Activated CD4-positive, alpha-beta T cell treated with anti-CD3 and anti-CD28 coated beads, Interleukin-2, Interleukin-4, amounts not matched to agents 100 ng/mL and 50 ng/mL, durations not matched to agents 16 hours and 8 hours (primary cell): ENCODE measurements around the gene GAK.
"Not testable (repeated sequence)": the region's sequence is repeated elsewhere in the genome, so short reads cannot be mapped to it uniquely, and the experiment has no call there.

Experiments used
- DNase-seq: peaks from one replicate; pipeline ENCODE4 v3.0.0-alpha.2; 2020; ENCODE audit warnings: low spot score

The GAK gene

DNA sequence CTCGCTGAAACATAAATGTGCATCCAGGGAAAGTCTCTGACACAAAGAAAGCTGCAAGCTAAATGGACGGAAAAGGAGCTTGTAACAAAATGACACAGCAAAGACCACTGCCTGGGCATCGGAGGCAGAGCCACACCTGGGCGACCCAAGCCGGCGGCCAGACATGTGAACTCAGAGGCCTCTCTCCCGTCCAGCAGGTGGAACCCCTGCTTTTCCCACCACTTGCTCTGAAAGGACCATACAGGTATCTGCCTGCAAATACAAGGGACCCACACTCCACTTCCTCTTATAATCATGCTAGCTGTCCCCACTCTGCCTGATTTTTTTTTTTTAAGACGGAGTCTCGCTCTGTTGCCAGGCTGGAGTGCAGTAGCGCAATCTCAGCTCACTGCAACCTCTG, 118.2 kb downstream of the GAK start:
- no peak for DNase-seq

DNA sequence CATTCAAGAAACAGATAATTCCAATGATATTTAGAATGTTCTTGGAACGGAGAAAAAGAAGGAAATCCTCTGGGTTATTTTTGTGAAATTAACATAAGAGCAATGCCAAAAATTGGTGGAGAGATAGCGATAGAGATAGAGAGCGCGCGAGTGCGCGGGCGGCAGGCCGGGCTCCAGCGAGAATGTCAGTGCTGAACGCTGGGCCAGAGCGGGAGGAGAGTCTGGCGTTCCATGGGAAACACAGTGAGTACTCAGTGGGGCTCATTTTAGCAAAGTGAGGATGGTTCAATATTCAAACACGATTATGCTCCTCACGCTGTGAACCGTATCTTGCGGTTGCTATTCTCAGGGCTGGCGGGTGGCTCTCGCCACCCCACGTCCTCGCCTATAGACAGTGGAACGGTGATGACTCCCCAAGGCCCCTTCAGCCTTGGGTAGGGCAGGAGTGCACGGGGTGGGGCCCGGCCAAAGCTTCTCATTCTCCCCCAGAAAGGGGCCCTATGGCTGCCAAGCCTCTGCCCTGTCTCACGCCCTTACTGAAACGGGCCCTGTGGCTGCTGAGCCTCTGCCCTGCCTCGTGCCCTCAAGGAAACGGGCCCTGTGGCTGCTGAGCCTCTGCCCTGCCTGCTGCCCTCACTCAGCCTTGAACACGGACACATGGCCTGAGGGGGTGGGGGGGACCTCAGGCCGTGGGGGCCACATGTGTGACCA, 123.1 kb downstream of the GAK start:
- DNase-seq = no peak

DNA sequence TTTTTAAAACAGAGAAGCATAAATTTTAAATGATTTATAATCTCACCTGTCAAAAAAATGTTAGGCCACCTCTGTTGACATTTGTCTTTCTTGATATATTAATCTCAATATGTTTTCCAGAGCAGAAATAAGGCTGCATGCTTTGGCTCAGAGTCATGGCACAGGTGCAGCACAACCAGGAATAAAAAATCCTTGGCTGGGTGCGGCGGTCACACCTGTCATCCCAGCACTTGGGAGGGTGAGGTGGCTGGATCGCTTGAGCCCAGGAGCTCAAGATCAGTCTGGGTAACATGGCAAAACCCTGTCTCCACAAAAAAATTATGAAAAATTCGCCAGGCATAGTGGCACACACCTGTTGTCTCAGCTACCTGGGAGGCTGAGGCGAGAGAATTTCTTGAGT, 124.3 kb downstream of the GAK start:
- no peak for DNase-seq

DNA sequence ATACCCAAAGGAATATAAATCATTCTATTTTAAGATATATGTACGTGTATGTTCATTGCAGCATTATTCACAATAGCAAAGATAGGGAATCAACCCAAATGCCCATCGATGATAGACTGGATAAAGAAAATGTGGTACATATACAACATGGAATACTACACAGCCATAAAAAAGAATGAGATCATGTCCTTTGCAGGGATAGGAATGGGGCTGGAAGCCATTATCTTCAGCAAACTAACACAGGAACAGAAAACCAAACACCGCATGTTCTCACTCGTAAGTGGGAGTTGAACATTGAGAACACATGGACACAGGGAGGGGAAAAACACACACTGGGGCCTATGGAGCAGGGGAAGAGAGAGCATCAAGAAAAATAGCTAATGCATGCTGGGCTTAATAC, 125.1 kb downstream of the GAK start:
- DNase-seq = not testable (repeated sequence)

DNA sequence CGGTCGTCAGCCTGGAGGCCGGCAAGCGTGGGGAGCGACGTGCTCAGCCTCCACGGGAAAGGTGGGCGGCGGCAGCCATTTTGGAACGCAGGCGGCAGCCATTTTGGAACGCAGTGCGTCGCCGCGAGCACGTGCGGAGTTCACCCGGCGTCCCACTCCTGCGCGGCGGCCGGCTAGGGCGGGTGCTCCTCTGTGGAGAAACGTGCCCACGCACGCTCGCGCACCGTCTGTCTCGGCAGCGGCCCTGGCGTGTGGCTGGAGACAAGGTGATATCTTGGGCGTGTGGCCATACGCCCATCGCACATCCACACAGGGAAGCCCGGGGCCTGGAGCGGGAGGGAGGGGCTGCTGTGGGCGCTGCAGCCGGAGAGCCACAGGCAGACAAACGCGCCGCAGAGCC, 127.3 kb downstream of the GAK start:
- DNase-seq = no peak

DNA sequence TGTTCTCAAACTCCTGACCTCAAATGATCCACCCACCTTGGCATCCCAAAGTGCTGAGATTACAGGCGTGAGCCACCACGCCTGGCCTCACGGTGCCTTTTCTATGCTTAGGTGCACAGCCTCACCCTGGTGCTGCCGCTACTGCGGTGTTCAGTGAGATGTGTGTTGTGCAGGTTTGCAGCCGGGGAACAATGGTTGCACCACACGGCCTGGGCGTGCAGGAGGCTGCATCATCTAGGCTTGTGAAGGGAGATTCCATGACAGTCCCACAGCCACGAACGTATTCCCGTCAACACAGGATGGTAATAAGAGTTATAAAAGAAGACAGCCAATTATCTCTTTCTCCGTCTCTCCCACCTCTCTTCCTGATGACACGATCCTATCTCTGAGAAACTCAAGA, 128.2 kb downstream of the GAK start:
- DNase-seq = no peak

DNA sequence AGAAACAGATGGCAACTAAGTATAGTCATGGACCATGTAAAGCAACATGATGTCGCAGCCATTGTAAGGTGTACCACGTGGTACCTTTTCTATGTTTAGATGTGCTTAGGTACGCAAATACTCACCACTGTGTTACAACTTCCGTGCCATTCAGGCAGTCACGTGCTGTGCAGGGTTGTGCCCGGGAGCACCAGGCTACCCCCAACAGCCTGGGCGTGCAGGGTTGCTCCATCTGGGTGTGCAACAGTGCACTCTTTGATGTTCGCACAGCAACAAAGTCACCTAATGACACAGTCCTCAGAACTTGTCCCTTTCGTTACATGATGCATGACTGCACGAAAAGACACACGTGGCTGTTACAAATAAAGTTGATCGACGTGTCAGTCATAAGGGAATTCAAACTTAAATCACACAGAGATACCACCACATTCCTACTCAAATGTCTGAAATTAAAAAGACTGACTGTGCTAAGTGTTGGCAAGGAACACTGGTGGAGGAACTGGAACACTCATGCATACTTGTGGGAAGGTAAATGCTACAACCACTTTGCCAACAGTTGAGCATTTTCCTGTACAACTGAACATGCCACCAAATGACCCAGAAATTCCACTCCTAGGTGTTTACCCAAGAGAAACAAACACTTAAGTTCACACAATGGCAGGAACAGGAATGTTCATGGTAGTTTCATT, 130.5 kb downstream of the GAK start:
- DNase-seq = no peak
